Activated CD4-positive, alpha-beta T cell treated with anti-CD3 and anti-CD28 coated beads for 1 hour (primary cell): Measurements from ENCODE around the gene PLA2G4A.
"Not testable (repeated sequence)": the region's sequence is repeated elsewhere in the genome, so short reads cannot be mapped to it uniquely, and the experiment has no call there.

Experiments used
- DNase-seq: peaks from one replicate; pipeline ENCODE4 v3.0.0-alpha.2; 2020

The PLA2G4A gene

DNA sequence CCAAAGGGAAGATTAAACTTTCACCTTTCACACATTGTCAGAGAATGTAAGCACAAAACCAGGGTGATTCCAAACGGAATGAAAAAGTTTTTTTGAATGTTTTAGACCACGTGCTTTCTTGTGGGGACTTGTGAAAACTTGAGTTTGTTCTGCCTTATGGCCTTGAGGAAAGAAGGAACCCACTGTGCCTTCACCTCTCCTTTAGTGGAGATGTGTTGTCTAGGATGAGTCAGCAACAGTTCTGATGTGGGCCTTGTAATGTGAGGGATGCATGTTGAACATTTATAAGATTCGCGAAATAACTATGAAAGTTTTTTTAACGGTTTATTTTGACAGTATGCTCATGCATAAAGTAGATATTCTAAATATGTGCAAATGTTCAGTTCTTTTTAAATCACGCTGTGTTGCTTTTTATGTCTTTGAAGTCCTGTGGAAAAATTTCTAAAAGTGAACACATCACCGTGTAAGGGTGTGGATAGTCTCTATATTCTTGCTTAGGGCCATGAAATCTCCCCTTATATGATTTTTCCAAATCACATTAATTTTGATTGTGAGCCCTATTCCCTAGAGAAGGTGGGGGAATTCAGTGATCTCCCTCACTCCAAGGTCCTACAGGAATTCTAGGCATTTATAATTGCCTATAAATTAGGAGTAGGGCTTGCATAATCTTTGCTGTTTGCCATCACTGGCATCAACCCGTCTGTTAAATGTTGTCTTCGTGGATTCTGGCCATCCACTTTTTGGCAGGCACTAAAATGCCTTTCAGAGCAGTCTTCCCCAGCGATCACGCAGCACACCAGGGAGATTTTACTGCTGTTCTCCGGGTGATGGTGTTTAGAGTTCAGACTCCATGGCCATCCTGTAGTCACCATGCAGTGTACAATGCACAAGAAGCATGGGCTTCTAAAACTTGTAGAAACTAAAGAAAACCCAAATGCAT lies 47.4 kb downstream of the PLA2G4A start:
- DNase-seq, result no peak

- no peak for DNase-seq
These were observed 49.6 kb downstream of the PLA2G4A start for GRCh38 chr1:186878356-186878755.

- DNase-seq, result no peak
These were observed 52.2 kb downstream of the PLA2G4A start for GRCh38 chr1:186880982-186881381.

- DNase-seq, result no peak
These were observed 53.8 kb downstream of the PLA2G4A start for GRCh38 chr1:186882372-186883134.

DNA sequence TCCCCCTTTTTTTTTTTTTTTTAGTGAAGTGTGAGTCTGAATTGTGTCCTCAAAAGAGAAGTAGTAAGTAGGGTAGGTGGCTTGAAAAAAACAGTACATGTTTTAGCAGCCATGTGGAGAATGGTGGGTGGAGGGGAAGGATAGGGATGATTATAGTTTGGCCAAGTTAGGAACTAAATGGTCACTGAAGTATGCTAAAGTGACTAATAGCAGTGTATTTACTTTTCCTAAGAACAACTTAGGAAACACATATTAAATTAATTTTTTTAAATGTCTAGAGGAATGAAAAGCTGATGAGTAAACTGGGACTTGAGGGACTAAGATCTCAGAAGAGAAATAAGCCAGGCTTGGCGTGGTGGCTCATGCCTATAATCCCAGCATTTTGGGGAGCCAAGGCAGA lies 55.5 kb downstream of the PLA2G4A start:
- DNase-seq, result no peak

- no peak for DNase-seq
These were observed 58.5 kb downstream of the PLA2G4A start for GRCh38 chr1:186887203-186887602.

GRCh38 chr1:186888367-186888766 lies 59.6 kb downstream of the PLA2G4A start:
- no peak for DNase-seq

DNA sequence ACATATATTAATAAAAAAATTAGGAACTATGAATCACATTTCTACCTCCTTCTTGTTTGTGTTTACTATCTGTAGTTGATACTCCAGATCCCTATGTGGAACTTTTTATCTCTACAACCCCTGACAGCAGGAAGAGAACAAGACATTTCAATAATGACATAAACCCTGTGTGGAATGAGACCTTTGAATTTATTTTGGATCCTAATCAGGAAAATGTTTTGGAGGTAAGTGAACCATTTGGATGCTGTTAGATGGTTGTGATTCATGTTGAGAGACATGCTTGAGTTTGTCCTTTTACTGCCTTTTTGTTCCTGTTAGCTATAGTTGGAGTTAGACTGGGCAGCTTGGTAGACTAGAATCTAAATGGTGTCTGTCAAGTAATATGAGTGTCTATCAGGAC lies 64.2 kb downstream of the PLA2G4A start:
- no peak for DNase-seq

DNA sequence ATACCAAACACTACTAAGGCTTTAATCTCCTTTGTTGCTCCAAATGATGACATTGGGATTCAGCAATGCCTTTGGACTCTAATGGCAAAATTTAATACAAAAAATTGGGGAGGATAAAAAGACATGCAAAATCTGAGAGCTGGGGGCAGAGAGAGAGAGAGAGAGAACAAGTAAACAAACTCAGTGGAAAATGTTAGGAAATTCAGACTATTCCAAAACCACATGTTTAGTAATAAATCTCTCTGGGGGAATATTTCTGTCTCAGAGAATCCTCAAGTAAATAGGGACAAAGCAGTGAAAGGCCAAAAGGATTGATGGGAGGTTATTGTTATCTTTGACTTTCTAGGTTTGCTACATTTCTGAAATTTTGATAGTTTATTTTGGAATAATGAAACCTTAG lies 65.7 kb downstream of the PLA2G4A start:
- DNase-seq, result no peak

DNA sequence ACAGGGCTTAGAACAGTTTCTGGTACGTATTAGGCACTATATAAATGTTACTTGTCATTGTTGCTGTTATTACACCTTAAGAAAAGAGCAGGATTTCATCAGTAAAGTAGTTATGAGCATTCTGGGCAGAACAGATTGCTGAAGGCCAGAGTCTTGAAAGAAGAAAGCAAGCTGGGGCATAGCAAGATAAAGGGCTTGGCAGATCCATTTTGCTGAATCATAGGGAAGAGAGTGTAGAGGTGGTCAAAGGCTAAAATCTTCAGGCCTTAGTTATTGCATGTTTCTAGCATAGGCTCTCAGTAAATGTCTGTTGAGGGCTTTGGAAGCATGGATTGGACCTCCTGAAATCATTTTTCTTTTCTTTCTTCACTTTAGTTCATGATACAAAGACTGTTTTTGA lies 67.5 kb downstream of the PLA2G4A start:
- no peak for DNase-seq

DNA sequence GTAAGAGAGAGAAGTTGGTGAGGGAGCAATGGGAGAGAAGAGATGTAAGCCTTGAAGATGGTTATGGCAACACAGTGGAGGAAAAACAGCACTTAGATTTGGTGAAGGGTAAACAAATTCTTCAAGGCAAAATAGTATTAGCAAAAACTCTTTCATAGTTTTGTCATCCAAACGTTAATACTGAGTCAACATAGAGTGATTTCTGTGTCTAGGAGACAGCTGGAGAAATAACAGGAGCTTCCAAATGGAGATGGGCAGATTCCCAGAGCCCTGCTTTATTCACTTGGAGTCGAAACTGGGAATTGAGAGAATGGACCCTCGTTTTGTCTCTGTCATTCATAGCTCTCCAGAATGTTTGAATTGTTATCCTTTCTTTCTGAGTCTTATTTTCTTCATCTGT lies 68.3 kb downstream of the PLA2G4A start:
- DNase-seq, result no peak

DNA sequence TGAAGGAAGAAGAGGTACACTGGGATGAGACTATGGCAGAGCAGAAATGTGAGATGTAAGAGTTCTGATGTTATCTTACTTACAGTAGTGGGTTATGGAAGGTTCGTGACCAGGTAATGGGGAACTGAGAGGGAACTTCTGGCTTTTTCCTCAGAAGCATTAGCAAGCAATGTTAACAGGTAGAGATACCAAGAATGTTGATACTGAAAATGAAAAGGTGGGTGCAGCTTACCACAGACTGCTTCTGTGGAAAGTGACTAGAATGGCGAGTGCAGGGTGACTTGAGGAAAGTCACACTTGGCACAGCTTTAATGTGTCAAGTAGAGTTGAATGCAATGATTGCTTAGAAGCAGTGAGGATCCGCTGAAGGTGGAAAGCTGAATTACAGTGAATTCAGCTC lies 70.8 kb downstream of the PLA2G4A start:
- no peak for DNase-seq

GRCh38 chr1:186899977-186900376 lies 71.2 kb downstream of the PLA2G4A start:
- no peak for DNase-seq

- DNase-seq, result no peak
These were observed 71.9 kb downstream of the PLA2G4A start for GRCh38 chr1:186900539-186901237.

- DNase-seq, result no peak
These were observed 72.9 kb downstream of the PLA2G4A start for GRCh38 chr1:186901631-186902030.

DNA sequence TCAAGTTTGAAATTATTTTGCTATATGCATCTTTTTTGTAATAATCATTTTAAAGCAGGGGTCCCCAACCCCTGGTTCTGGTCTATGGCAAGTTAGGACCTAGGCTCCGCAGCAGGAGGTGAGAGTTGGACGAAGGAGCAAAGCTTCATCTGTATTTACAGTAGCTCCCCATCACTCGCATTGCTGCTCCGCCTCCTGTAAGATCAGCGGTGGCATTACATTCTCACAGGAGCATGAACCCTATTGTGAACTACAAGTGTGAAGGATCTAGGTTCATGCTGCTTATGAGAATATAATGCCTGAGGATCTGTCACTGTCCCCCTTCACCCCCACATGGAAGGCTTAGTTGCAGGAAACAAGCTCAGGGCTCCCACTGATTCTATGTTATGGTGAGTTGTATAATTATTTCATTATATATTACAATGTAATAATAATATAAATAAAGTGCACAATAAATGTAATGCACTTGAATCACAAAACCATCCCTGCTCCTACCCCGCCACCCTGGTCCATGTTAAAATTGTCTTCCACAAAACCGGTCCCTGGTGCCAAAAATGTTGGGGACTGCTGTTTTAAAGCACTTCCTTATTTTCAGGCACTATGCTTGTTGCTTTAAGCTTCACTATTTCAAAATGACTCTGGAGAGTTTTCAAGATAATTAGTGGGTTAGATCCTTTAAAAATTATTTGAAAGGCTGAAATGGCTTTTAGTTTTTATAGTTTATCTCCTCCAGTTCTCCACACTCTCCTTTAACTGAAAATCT lies 74.8 kb downstream of the PLA2G4A start:
- DNase-seq, result no peak

DNA sequence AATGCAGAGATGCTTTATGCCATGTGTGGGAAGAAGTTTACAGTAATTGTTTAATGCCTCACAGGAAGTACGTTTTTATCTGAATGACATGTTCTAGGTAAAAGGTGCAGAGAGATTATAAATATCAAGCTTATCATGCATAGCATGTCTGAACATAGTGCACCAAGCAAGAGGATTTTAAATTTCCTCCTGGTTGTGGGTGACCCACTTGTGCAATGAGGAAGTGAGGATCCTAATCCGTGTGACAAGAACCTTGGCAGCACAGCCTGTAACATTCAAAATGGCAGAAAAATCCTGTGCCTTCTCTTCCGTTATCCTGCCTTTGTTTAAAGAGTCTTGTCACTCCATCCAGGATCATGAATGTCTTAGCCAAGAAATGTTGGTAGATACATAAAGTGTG lies 75.6 kb downstream of the PLA2G4A start:
- no peak for DNase-seq

DNA sequence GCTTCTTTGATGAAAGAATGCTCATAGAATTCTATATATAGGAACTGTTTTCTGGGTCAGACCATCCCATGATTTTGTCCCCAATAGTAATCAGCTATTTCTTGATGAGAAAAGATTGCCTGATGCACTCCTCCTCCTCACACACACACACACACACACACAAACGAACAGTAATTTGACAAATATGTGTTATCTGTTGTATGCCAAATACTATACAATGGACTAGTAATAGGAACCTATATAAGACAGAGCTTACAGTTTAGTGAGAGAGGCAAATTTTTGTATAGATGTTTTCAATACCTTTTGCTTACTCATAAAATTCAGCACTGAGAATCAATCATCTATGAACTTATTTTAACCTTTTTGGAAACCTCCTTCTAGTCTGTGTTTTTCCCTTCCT lies 76.8 kb downstream of the PLA2G4A start:
- no peak for DNase-seq

DNA sequence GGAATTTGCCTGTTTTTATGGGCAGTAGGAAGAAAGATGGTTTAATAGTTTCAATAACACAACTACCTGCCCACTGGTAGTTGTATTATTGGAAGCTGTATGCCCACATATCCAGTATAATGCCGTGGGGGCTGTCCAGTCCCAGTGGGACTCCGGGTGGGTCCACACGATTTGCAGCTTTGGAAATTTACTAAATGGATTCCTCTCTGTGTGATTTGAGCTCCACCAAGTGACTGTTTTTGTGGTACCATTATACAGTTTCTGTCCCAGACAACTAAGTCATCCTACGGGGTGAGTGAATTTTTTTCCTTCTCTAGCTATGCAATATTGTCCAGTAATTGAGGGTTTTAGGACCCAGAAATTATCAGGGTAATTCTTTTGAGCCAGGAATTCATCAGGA lies 86.8 kb downstream of the PLA2G4A start:
- DNase-seq, result no peak

DNA sequence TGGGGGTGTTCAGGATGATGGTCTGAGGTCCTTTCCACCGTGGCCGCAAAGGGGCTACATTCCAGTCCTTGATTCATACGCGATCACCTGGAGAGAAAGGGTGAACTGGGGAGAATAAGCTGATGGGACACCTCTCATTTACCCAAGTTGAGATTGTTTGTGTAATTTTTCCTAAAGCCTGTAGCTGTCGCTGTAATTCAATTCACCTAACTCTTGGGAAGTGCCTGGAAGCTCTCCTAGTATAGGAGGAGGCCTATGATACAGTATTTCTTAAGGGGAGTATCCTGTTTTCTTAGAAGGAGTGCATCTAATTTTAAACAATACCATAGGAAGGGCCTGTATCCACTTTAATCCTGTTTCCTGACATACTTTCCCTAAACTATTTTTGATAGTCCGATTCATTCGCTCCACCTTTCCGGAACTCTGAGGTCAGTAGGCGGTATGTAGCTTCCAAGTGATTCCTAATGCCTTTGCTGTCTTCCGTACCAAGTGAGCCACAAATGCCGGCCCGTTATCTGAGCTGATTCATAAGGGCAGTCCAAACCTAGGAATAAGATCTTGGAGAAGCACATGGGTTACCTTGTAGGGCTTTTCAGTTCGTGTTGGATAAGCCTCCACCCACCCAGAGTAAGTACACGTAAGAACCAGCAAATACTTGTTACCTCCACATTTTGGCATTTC lies 88.5 kb downstream of the PLA2G4A start:
- not testable (repeated sequence) for DNase-seq

GRCh38 chr1:186921386-186921785 lies 92.6 kb downstream of the PLA2G4A start:
- not testable (repeated sequence) for DNase-seq

DNA sequence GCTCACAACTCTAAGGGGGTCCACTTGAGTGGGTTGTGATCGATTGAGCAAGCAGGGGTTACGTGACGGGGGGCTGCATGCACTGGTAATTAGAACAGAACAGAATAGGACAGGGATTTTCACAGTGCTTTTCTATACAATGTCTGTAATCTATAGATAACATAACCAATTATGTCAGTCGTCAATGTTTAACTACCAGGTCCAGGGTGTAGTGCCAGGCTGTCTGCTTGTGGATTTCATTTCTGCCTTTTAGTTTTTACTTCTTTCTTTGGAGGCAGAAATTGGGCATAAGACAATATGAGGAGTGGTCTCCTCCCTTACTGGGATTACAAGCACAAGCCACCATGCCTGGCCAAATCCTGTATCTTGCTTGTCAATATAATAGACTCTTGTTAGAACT lies 94.1 kb downstream of the PLA2G4A start:
- not testable (repeated sequence) for DNase-seq
